Endothelial cell of umbilical vein (primary cell): Measurements from ENCODE around the gene LSG1. TPM values are rescaled to one million over a fixed set of nuclear protein-coding genes. Genes with fewer than 3 reads are reported as not detected.

ENCODE experiments used
- BruUV-seq: library from RNA; stranded (reverse); fragments of 400-500 nt; replicated peaks from 2 replicates; lab custom pipeline; 2021; lab: Mats Ljungman, UMichigan
- CTCF ChIA-PET: fragments of 300-600, 350-600 bp; sonication (Branson Sonifier 250); formaldehyde crosslinking; loops from one replicate; lab custom pipeline; 2021; ENCODE audit warnings: antibody characterized with exemption, inconsistent platforms; lab: Charles Lee
- POLR2A ChIA-PET: fragments of 300-600, 350-600 bp; sonication (Branson Sonifier 250); formaldehyde crosslinking; loops from one replicate; lab custom pipeline; 2021; ENCODE audit warnings: antibody characterized with exemption, inconsistent platforms; lab: Charles Lee
- DNase-seq: peaks from one replicate; pipeline ENCODE4 v3.0.0-alpha.2; 2011; ENCODE audit warnings: low read depth, low spot score
- FAIRE-seq: peaks from 2 replicates; lab custom pipeline; 2011; peaks lifted over from hg19 to GRCh38; lab: Jason Lieb, UNC
- H2AFZ ChIP-seq: 2 replicates; pipeline ENCODE4 v1.6.0; 2012; ENCODE audit warnings: low read depth, low read length, control low read depth, inconsistent platforms
- H3K27ac ChIP-seq: 2 replicates; pipeline ENCODE4 v1.5.1; 2011; ENCODE audit warnings: low read depth, mild to moderate bottlenecking, control low read depth, low read length, moderate library complexity; ENCODE audit not compliant: insufficient read depth
- H3K27me3 ChIP-seq, 2 experiments: 2 replicates each; pipeline versions ENCODE4 v1.6.0 to v1.6.1; 2011; ENCODE audit warnings: low read length in 2 of 2, mixed read lengths in 1 of 2; ENCODE audit not compliant: control insufficient read depth in 2 of 2, insufficient read depth in 2 of 2
- H3K36me3 ChIP-seq, 2 experiments: 2 replicates in 1 of 2; 3 replicates in 1 of 2; pipeline ENCODE4 v1.5.1; 2011; ENCODE audit warnings: low read length in 2 of 2, mild to moderate bottlenecking in 1 of 2, moderate library complexity in 1 of 2; ENCODE audit not compliant: control insufficient read depth in 2 of 2, insufficient read depth in 2 of 2; ENCODE audit errors: extremely low read depth in 1 of 2
- H3K4me1 ChIP-seq: 3 replicates; pipeline ENCODE4 v1.5.1; 2011; ENCODE audit warnings: mild to moderate bottlenecking, low read length; ENCODE audit not compliant: control insufficient read depth, insufficient read depth; ENCODE audit errors: extremely low read depth
- H3K4me2 ChIP-seq: 2 replicates; pipeline ENCODE4 v1.6.1; 2011; ENCODE audit warnings: low read length, control low read depth, mixed read lengths; ENCODE audit not compliant: insufficient read depth
- H3K4me3 ChIP-seq, 3 experiments: fragments of 200-600 bp in 1 of 3; sonication (generic), shearing (Covaris generic) in 1 of 3; replicated peaks in 1 of 3; 2 replicates each; pipeline ENCODE4 v1.5.1; 2011 to 2016; ENCODE audit warnings: control low read depth in 3 of 3, low read length in 3 of 3, mild to moderate bottlenecking in 2 of 3, inconsistent platforms in 1 of 3, low read depth in 1 of 3, moderate library complexity in 1 of 3; ENCODE audit not compliant: insufficient read depth in 1 of 3
- H3K79me2 ChIP-seq: 2 replicates; pipeline ENCODE4 v1.6.0; 2012; ENCODE audit warnings: low read length, inconsistent platforms; ENCODE audit not compliant: control insufficient read depth, insufficient read depth
- H3K9ac ChIP-seq: replicated peaks from 2 replicates; pipeline ENCODE3; 2011; ENCODE audit warnings: low read length, control low read depth; ENCODE audit not compliant: insufficient read depth; ENCODE audit errors: extremely low read depth
- H3K9me1 ChIP-seq: replicated peaks from 3 replicates; pipeline ENCODE4 v1.6.0; 2011; ENCODE audit warnings: mild to moderate bottlenecking, low read length; ENCODE audit not compliant: control insufficient read depth, insufficient read depth; ENCODE audit errors: extremely low read depth
- H3K9me3 ChIP-seq: replicated peaks from 2 replicates; pipeline ENCODE4 v1.5.1; 2012; ENCODE audit warnings: low read length, inconsistent platforms; ENCODE audit not compliant: control insufficient read depth, insufficient read depth
- H4K20me1 ChIP-seq: replicated peaks from 2 replicates; pipeline ENCODE3; 2011; ENCODE audit warnings: mild to moderate bottlenecking, low read length; ENCODE audit not compliant: control insufficient read depth, insufficient read depth; ENCODE audit errors: extremely low read depth
- EZH2 ChIP-seq: IDR thresholded peaks from 2 replicates; pipeline ENCODE4 v1.6.1; 2012; ENCODE audit warnings: borderline replicate concordance, low read depth, mild to moderate bottlenecking, moderate library complexity, low read length, inconsistent platforms; ENCODE audit not compliant: severe bottlenecking
- FOS ChIP-seq: IDR thresholded peaks from 2 replicates; pipeline ENCODE4 v1.6.1; 2011; ENCODE audit warnings: mild to moderate bottlenecking, low read length, moderate library complexity, borderline replicate concordance; ENCODE audit not compliant: insufficient read depth
- GATA2 ChIP-seq: IDR thresholded peaks from 2 replicates; pipeline ENCODE4 v1.7.0; 2011; ENCODE audit warnings: low read depth, mild to moderate bottlenecking, moderate library complexity, mixed read lengths, low read length; ENCODE audit not compliant: insufficient read length, insufficient read depth
- JUN ChIP-seq: IDR thresholded peaks from 2 replicates; pipeline ENCODE4 v1.6.1; 2011; ENCODE audit warnings: borderline replicate concordance, low read depth; ENCODE audit not compliant: insufficient read length, insufficient read depth
- MYC ChIP-seq: IDR thresholded peaks from one replicate; pipeline ENCODE4 v1.6.1; 2011; ENCODE audit warnings: mild to moderate bottlenecking, low read depth, low read length
- POLR2A ChIP-seq: IDR thresholded peaks from 2 replicates; pipeline ENCODE4 v1.6.1; 2012; ENCODE audit warnings: low read depth, mild to moderate bottlenecking, control low read depth, low read length
- POLR2AphosphoS5 ChIP-seq: IDR thresholded peaks from 2 replicates; pipeline ENCODE4 v1.6.1; 2012; ENCODE audit warnings: low read depth, mild to moderate bottlenecking, control low read depth, low read length, moderate library complexity; ENCODE audit not compliant: insufficient read depth
- dilution Hi-C: fragments of 300-500 bp; cut with MboI; formaldehyde crosslinking; loops from one replicate; pipeline ENCODE4 v1.15.0; 2019; ENCODE audit warnings: low sequenced_read_pairs; ENCODE audit not compliant: extremely low pct_ligation_motif_present
- intact Hi-C: fragments of 100-400 bp; cut with micrococcal nuclease; formaldehyde crosslinking; loops from one replicate; pipeline ENCODE4 v1.10.0; 2022
- polyA plus RNA-seq, 4 experiments: library from polyadenylated mRNA; depleted of rRNA in 3 of 4; stranded (reverse) in 3 of 4; unstranded in 1 of 4; fragments of >200 nt; gene quantifications; 2 replicates each; pipeline versions ENCODE4 v1.2.1 to v1.2.3, GENCODE V29; 2011 to 2012; ENCODE audit warnings: missing spikeins in 1 of 4
- total RNA-seq: library from RNA; stranded (reverse); gene quantifications from 2 replicates; pipeline ENCODE4 v1.2.3, GENCODE V29; 2021
- TF ChIP-seq, protein P1 (sequence below): IDR thresholded peaks from 2 replicates; pipeline ENCODE4 v1.6.1; 2011; ENCODE audit not compliant: insufficient read depth, insufficient read length
- TF ChIP-seq, protein P2 (sequence below), 2 donors: IDR thresholded peaks; 1 replicate in 1 of 2; 2 replicates in 1 of 2; pipeline ENCODE4 v1.5.1; 2011; ENCODE audit warnings: low read length in 2 of 2, mild to moderate bottlenecking in 2 of 2, moderate library complexity in 2 of 2, control low read depth in 1 of 2, inconsistent platforms in 1 of 2, low read depth in 1 of 2; ENCODE audit not compliant: insufficient read depth in 1 of 2; ENCODE audit errors: extremely low read depth in 1 of 2

LSG1 gene
- total and polyA plus RNA-seq, 2 donors (not counting 3 experiments of a cell fraction or from before 2014, with no cell fraction given) = 50.0 to 52.7 TPM

DNA sequence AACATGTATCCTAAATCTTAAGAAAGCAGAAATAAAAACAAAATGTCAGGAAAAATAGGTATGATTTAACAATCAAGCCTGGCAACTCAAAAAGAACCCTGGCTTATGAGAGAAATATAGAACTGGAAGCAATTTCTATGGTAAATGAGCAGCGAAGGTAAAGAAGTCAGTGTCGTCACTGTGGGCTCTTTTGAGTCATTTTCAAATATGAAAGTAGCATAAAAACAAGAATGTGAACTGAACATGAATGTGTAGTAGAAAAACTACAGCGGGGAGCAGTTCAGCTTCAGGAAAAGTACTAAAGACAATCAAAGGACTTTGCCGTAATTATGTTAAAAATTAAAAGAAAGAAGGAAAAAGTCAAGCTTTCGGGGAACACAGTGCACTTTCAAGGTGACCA, 17.5 kb downstream of the LSG1 start:
- ChIA-PET CTCF (interaction anchor here (1.3 kb wide), 1 partner anchor 11 kb away, joined by 3 read pairs; no protein-coding TSS in a partner anchor), POLR2A (no interaction called here)
- Histone ChIP-seq H3K4me1 (peaks cover 19% of the 10 kb centered on the region), H4K20me1 (no peaks in the 10 kb centered on the region), H3K4me3 (no peak overlapping the region), H3K27me3 (no peaks in the 10 kb centered on the region), H2AFZ (no peak overlapping the region), H3K9me1 (no peaks in the 10 kb centered on the region), H3K9me3 (no peaks in the 10 kb centered on the region), H3K79me2 (peaks cover 10% of the 10 kb centered on the region), H3K27ac (no peak overlapping the region), H3K9ac (no peak overlapping the region), H3K4me2 (no peak overlapping the region), H3K36me3 (peaks cover 17 to 18% of the 10 kb centered on the region in 2 experiments)
- FAIRE-seq (no peak), DNase-seq (no peak)
- BruUV-seq = no TSS peak
- TF ChIP-seq, protein P1, sequence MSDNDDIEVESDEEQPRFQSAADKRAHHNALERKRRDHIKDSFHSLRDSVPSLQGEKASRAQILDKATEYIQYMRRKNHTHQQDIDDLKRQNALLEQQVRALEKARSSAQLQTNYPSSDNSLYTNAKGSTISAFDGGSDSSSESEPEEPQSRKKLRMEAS = no peak
- TF ChIP-seq, protein P2, sequence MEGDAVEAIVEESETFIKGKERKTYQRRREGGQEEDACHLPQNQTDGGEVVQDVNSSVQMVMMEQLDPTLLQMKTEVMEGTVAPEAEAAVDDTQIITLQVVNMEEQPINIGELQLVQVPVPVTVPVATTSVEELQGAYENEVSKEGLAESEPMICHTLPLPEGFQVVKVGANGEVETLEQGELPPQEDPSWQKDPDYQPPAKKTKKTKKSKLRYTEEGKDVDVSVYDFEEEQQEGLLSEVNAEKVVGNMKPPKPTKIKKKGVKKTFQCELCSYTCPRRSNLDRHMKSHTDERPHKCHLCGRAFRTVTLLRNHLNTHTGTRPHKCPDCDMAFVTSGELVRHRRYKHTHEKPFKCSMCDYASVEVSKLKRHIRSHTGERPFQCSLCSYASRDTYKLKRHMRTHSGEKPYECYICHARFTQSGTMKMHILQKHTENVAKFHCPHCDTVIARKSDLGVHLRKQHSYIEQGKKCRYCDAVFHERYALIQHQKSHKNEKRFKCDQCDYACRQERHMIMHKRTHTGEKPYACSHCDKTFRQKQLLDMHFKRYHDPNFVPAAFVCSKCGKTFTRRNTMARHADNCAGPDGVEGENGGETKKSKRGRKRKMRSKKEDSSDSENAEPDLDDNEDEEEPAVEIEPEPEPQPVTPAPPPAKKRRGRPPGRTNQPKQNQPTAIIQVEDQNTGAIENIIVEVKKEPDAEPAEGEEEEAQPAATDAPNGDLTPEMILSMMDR (IDR thresholded peaks at IDR 0.05; ENCODE audit: extremely low read depth in 1 of 2, insufficient read depth in 1 of 2, low read depth in 1 of 2, low read length in 2 of 2) = no peak
- TF ChIP-seq POLR2AphosphoS5 (no peak), POLR2A (no peak), MYC (no peak), FOS (no peak)
- intact Hi-C loops = no loop called here
- dilution Hi-C loops = no loop called here

DNA sequence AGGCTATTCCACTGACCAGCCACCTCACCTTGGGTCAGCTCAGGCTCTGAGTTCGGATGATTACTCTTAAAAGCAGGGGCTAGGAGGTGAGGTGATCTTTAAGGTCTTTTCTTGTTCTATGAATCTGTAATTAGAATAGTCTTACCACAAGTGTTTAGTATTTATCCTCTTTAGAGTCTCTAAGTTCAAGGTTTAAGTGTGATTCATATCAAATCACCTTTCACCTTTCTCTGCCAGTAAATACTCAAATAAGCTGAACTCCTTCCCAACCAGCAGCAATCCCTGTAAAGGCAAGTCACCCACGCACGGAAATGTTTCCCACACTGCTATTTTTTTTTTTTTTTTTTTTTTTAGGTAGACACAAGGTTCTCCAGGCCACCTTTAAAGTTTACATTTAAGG, 24.2 kb downstream of the LSG1 start:
- H3K4me1 ChIP-seq = no peaks in the 10 kb centered on the region
- dilution Hi-C loops (no loop called here), intact Hi-C loops (no loop called here)
- no peaks in the 10 kb centered on the region for H3K9me3 ChIP-seq
- H3K36me3 ChIP-seq = peaks cover 20 to 32% of the 10 kb centered on the region in 2 experiments
- H2AFZ ChIP-seq = no peak overlapping the region
- no peak overlapping the region for H3K4me3 ChIP-seq
- no peaks in the 10 kb centered on the region for H3K27me3 ChIP-seq
- H3K9ac ChIP-seq = no peak overlapping the region
- TF ChIP-seq POLR2A = no peak
- no peak for TF ChIP-seq EZH2
- TF ChIP-seq, protein P1 = no peak
- TF ChIP-seq, protein P2 (IDR thresholded peaks at IDR 0.05; ENCODE audit: extremely low read depth in 1 of 2, insufficient read depth in 1 of 2, low read depth in 1 of 2, low read length in 2 of 2) = no peak
- TF ChIP-seq POLR2AphosphoS5 = no peak
- no peak for TF ChIP-seq GATA2
- TF ChIP-seq JUN = no peak
- TF ChIP-seq MYC = no peak
- TF ChIP-seq FOS = no peak
- H4K20me1 ChIP-seq = no peaks in the 10 kb centered on the region
- FAIRE-seq (no peak), DNase-seq (no peak)
- ChIA-PET POLR2A (interaction anchor here (0.6 kb wide), 1 partner anchor 10 kb away, joined by 5 read pairs; no protein-coding TSS in a partner anchor), CTCF (interaction anchor here (3.3 kb wide), 1 partner anchor 24 kb away, joined by 15 read pairs; the partner anchor contains the start of gene LSG1)
- BruUV-seq = no TSS peak
- H3K79me2 ChIP-seq = no peaks in the 10 kb centered on the region
- no peak overlapping the region for H3K27ac ChIP-seq
- no peak overlapping the region for H3K4me2 ChIP-seq
- no peaks in the 10 kb centered on the region for H3K9me1 ChIP-seq
